GM23248 (cell line): ENCODE measurements around the gene ISYNA1.
"Not testable (repeated sequence)": the region's sequence is repeated elsewhere in the genome, so short reads cannot be mapped to it uniquely, and the experiment has no call there.

Experiments used
- EZH2 ChIP-seq: fragments of 200-600 bp; sonication (generic); IDR thresholded peaks from 2 replicates; pipeline ENCODE4 v1.6.1; 2018; ENCODE audit warnings: antibody characterized with exemption, mild to moderate bottlenecking; ENCODE audit not compliant: insufficient read depth, poor library complexity, severe bottlenecking
- EZH2phosphoT487 ChIP-seq: fragments of 200-600 bp; sonication (generic); IDR thresholded peaks from 2 replicates; pipeline ENCODE4 v1.6.1; 2018; ENCODE audit warnings: antibody characterized with exemption, moderate library complexity, mild to moderate bottlenecking, low read depth; ENCODE audit not compliant: insufficient read depth

- not testable (repeated sequence) for TF ChIP-seq EZH2, EZH2phosphoT487
Measured at GRCh38 chr19:18402455-18403248, 35.3 kb downstream of the ISYNA1 start.
